H1 (cell line): Measurements from ENCODE around the gene TEKT5. TPM values are rescaled to one million over a fixed set of nuclear protein-coding genes. Genes with fewer than 3 reads are reported as not detected.
A peak's percentile ranks its signal among the peaks of the same experiment; 100 is the strongest.

Experiments
- CTCF ChIA-PET: fragments of 300-600 bp; sonication (Branson Sonifier 250); formaldehyde crosslinking; loops from one replicate; lab custom pipeline; 2021; ENCODE audit not compliant: partially characterized antibody; lab: Charles Lee
- POLR2A ChIA-PET: fragments of 300-600 bp; sonication (Branson Sonifier 250); formaldehyde crosslinking; loops from one replicate; lab custom pipeline; 2021; ENCODE audit warnings: inconsistent platforms; ENCODE audit not compliant: partially characterized antibody; lab: Charles Lee
- DNase-seq, 2 experiments: peaks; one replicate each; pipeline versions ENCODE4 v3.0.0 to v3.0.0-alpha.2; 2010 to 2022; ENCODE audit warnings: low spot score in 2 of 2, low read depth in 1 of 2, mixed read lengths in 1 of 2
- FAIRE-seq: peaks from 2 replicates; lab custom pipeline; 2011; peaks lifted over from hg19 to GRCh38; lab: Jason Lieb, UNC
- H2AFZ ChIP-seq: 2 replicates; pipeline ENCODE4 v1.8.1; 2012; ENCODE audit warnings: low read length, inconsistent platforms
- H2AK5ac ChIP-seq: 2 replicates; pipeline ENCODE4 v1.6.1; 2013; ENCODE audit warnings: low read depth, low read length
- H2BK120ac ChIP-seq: replicated peaks from 2 replicates; pipeline ENCODE3; 2013; ENCODE audit warnings: low read depth, low read length, inconsistent platforms
- H2BK12ac ChIP-seq: 2 replicates; pipeline ENCODE4 v1.6.1; 2013; ENCODE audit warnings: low read depth, low read length
- H2BK15ac ChIP-seq: 2 replicates; pipeline ENCODE4 v1.6.1; 2013; ENCODE audit warnings: low read length
- H2BK20ac ChIP-seq: 2 replicates; pipeline ENCODE4 v1.6.1; 2013; ENCODE audit warnings: low read length
- H2BK5ac ChIP-seq: 2 replicates; pipeline ENCODE4 v1.6.1; 2013; ENCODE audit warnings: low read depth, low read length
- H3K14ac ChIP-seq: 2 replicates; pipeline ENCODE4 v1.6.1; 2013; ENCODE audit warnings: inconsistent platforms; ENCODE audit not compliant: insufficient read length
- H3K18ac ChIP-seq: 2 replicates; pipeline ENCODE4 v1.6.1; 2013; ENCODE audit warnings: low read length; ENCODE audit errors: extremely low read depth
- H3K23ac ChIP-seq: 2 replicates; pipeline ENCODE4 v1.6.1; 2013; ENCODE audit warnings: inconsistent platforms; ENCODE audit not compliant: insufficient read length
- H3K23me2 ChIP-seq: 2 replicates; pipeline ENCODE4 v1.6.1; 2013; ENCODE audit warnings: low read depth, low read length
- H3K27ac ChIP-seq: 2 replicates; pipeline ENCODE4 v1.6.1; 2011; ENCODE audit warnings: low read depth, low read length, inconsistent platforms
- H3K27me3 ChIP-seq, 4 experiments: replicated peaks in 1 of 4; 1 replicate in 1 of 4; 2 replicates in 3 of 4; pipeline versions ENCODE4 v1.6.1 to v1.8.1; 2011 to 2013; ENCODE audit warnings: low read length in 3 of 4, mild to moderate bottlenecking in 3 of 4, inconsistent platforms in 2 of 4, mixed read lengths in 2 of 4, moderate library complexity in 1 of 4; ENCODE audit not compliant: control insufficient read depth in 3 of 4, insufficient read depth in 3 of 4; ENCODE audit errors: extremely low read depth in 1 of 4
- H3K36me3 ChIP-seq, 4 experiments: 2 replicates each; pipeline versions ENCODE4 v1.6.1 to v1.8.1; 2011 to 2013; ENCODE audit warnings: mild to moderate bottlenecking in 4 of 4, low read length in 3 of 4, moderate library complexity in 2 of 4, control low read depth in 1 of 4, inconsistent platforms in 1 of 4; ENCODE audit not compliant: insufficient read depth in 4 of 4, control insufficient read depth in 2 of 4
- H3K4ac ChIP-seq: replicated peaks from 2 replicates; pipeline ENCODE3; 2013; ENCODE audit warnings: low read length, low read depth, mixed read lengths, inconsistent platforms; ENCODE audit not compliant: insufficient read length
- H3K4me1 ChIP-seq, 4 experiments: replicated peaks in 1 of 4; 1 replicate in 1 of 4; 2 replicates in 3 of 4; pipeline versions ENCODE4 v1.6.1 to v1.8.1; 2011 to 2013; ENCODE audit warnings: low read length in 3 of 4, inconsistent platforms in 2 of 4, mixed read lengths in 1 of 4; ENCODE audit not compliant: insufficient read depth in 4 of 4, control insufficient read depth in 3 of 4
- H3K4me2 ChIP-seq, 2 experiments: 2 replicates each; pipeline versions ENCODE4 v1.6.1 to v1.8.1; 2011 to 2013; ENCODE audit warnings: low read depth in 2 of 2, low read length in 2 of 2, control low read depth in 1 of 2, inconsistent platforms in 1 of 2, mild to moderate bottlenecking in 1 of 2; ENCODE audit not compliant: insufficient read depth in 1 of 2
- H3K4me3 ChIP-seq, 4 experiments: fragments of 200-600, 300-600 bp in 1 of 4; sonication (generic), shearing (Covaris generic), sonication (Bioruptor Twin) in 1 of 4; 2 replicates each; pipeline versions ENCODE4 v1.5.1 to v1.8.1; 2011 to 2016; ENCODE audit warnings: low read length in 4 of 4, low read depth in 3 of 4, control low read depth in 2 of 4, inconsistent platforms in 2 of 4, mild to moderate bottlenecking in 2 of 4, mixed read lengths in 1 of 4, moderate library complexity in 1 of 4; ENCODE audit not compliant: insufficient read depth in 2 of 4; ENCODE audit errors: extremely low read depth in 1 of 4
- H3K56ac ChIP-seq: replicated peaks from 2 replicates; pipeline ENCODE3; 2013; ENCODE audit warnings: low read depth, mild to moderate bottlenecking, mixed read lengths, low read length, inconsistent platforms; ENCODE audit not compliant: insufficient read length
- H3K79me1 ChIP-seq: 2 replicates; pipeline ENCODE4 v1.6.1; 2013; ENCODE audit warnings: low read depth, low read length, control low read depth
- H3K79me2 ChIP-seq, 2 experiments: 2 replicates each; pipeline versions ENCODE4 v1.6.1 to v1.8.1; 2012 to 2013; ENCODE audit warnings: low read length in 2 of 2, mild to moderate bottlenecking in 2 of 2, inconsistent platforms in 1 of 2; ENCODE audit not compliant: insufficient read depth in 2 of 2, control insufficient read depth in 1 of 2
- H3K9ac ChIP-seq, 4 experiments: replicated peaks in 1 of 4; 1 replicate in 1 of 4; 2 replicates in 3 of 4; pipeline versions ENCODE4 v1.6.1 to v1.8.1; 2011 to 2013; ENCODE audit warnings: low read depth in 3 of 4, low read length in 3 of 4, control low read depth in 2 of 4, mild to moderate bottlenecking in 2 of 4, moderate library complexity in 2 of 4, inconsistent platforms in 1 of 4; ENCODE audit errors: extremely low read depth in 1 of 4
- H3K9me3 ChIP-seq, 2 experiments: 2 replicates each; pipeline versions ENCODE4 v1.6.1 to v1.8.1; 2012 to 2013; ENCODE audit warnings: mild to moderate bottlenecking in 2 of 2, moderate library complexity in 2 of 2, control low read depth in 1 of 2, inconsistent platforms in 1 of 2, low read depth in 1 of 2, low read length in 1 of 2, mixed read lengths in 1 of 2; ENCODE audit not compliant: insufficient read depth in 2 of 2
- H4K20me1 ChIP-seq, 2 experiments: replicated peaks in 1 of 2; 2 replicates each; pipeline versions ENCODE3 to v1.8.1; 2011 to 2013; ENCODE audit warnings: inconsistent platforms in 2 of 2, low read length in 2 of 2, mild to moderate bottlenecking in 1 of 2; ENCODE audit not compliant: insufficient read depth in 2 of 2, control insufficient read depth in 1 of 2
- H4K5ac ChIP-seq: 2 replicates; pipeline ENCODE4 v1.6.1; 2013; ENCODE audit warnings: low read length, low read depth, mixed read lengths, inconsistent platforms; ENCODE audit not compliant: insufficient read length
- H4K8ac ChIP-seq: 2 replicates; pipeline ENCODE4 v1.8.0; 2013; ENCODE audit warnings: mild to moderate bottlenecking, moderate library complexity, low read length, inconsistent platforms; ENCODE audit not compliant: insufficient read depth; ENCODE audit errors: extremely low read depth
- H4K91ac ChIP-seq: replicated peaks from 2 replicates; pipeline ENCODE3; 2013; ENCODE audit warnings: low read length, mixed read lengths, inconsistent platforms; ENCODE audit not compliant: insufficient read length
- ASH2L ChIP-seq: fragments of 200-600, 300-600 bp; sonication (generic); IDR thresholded peaks from one replicate; pipeline ENCODE4 v1.7.1; 2017; ENCODE audit warnings: low read length
- MAX ChIP-seq: IDR thresholded peaks from 2 replicates; pipeline ENCODE4 v1.6.1; 2012; ENCODE audit warnings: inconsistent platforms
- NANOG ChIP-seq: IDR thresholded peaks from 2 replicates; pipeline ENCODE4 v1.6.1; 2011; ENCODE audit warnings: low read length, low read depth, mild to moderate bottlenecking, inconsistent platforms; ENCODE audit not compliant: insufficient read depth, poor library complexity, severe bottlenecking
- RFX5 ChIP-seq: IDR thresholded peaks from 2 replicates; pipeline ENCODE4 v1.6.1; 2011; ENCODE audit warnings: low read depth, low read length, improper control_type of control experiment, borderline replicate concordance
- SAP30 ChIP-seq: fragments of 300-600 bp; sonication (generic); IDR thresholded peaks from 2 replicates; pipeline ENCODE4 v1.7.1; 2012; ENCODE audit warnings: low read length, moderate library complexity, mild to moderate bottlenecking, inconsistent platforms; ENCODE audit not compliant: insufficient read depth, insufficient replicate concordance
- WGBS, 2 experiments: shearing (Covaris generic) in 1 of 2; methylation state at CpG; one replicate each; pipeline versions ENCODE4 v1.1.6 to v1.1.7; 2013 to 2015; ENCODE audit warnings: low lambda C conversion rate in 2 of 2, mixed read lengths in 2 of 2, inconsistent platforms in 1 of 2, low coverage in 1 of 2, missing lambda C conversion rate in 1 of 2; ENCODE audit not compliant: insufficient replicate concordance in 2 of 2, insufficient coverage in 1 of 2, insufficient read length in 1 of 2; ENCODE audit errors: extremely low coverage in 1 of 2, missing lambda C conversion rate in 1 of 2; 5-methylcytosine and 5-hydroxymethylcytosine counted together
- polyA plus RNA-seq, 7 experiments: library from polyadenylated mRNA; depleted of rRNA in 3 of 7; stranded (reverse) in 5 of 7; unstranded in 2 of 7; fragments of >200 nt in 5 of 7; fragments of 200-250 nt in 2 of 7; gene quantifications; 1 replicate in 5 of 7; 2 replicates in 1 of 7; 4 replicates in 1 of 7; pipeline versions ENCODE4 v1.2.1 to v1.2.3, GENCODE V29; 2011 to 2013; ENCODE audit warnings: missing spikeins in 2 of 7, mixed read lengths in 2 of 7
- total RNA-seq: library from RNA; stranded (reverse); fragmentation: NEBNext Ultra II Directional; extraction: Animal tissue kit (Norgen Biotek cat#: 25700); gene quantifications from 2 replicates; pipeline ENCODE4 v1.2.1, GENCODE V29; 2021

TEKT5 gene
- total and polyA plus RNA-seq, 2 of the 8 experiments (the other 6 are each of a cell fraction or from before 2014, with no cell fraction given), result 0.95 TPM; not detected in 1

GRCh38 chr16:10618710-10619209 is 76.0 kb downstream of the TEKT5 start:
- no peak overlapping the region for H4K91ac ChIP-seq
- H3K79me2 ChIP-seq, result no peaks in the 10 kb centered on the region
- H2BK20ac ChIP-seq, result no peak overlapping the region
- TF ChIP-seq SAP30, result peak; percentile 9
- no peak for TF ChIP-seq NANOG
- no peak for TF ChIP-seq RFX5
- no peak for TF ChIP-seq ASH2L
- no peak for TF ChIP-seq MAX
- ChIA-PET POLR2A (interaction anchor here (1.0 to 2.1 kb wide), 4 partner anchors 10 to 22 kb away, joined by 3 to 7 read pairs (median 4); no protein-coding TSS in a partner anchor), CTCF (interaction anchor here (0.7 to 3.9 kb wide), 11 partner anchors 9 to 253 kb away, joined by 3 to 19 read pairs (median 4); no protein-coding TSS in a partner anchor)
- DNase-seq (peak in 1 of 2 experiments; percentile 58), FAIRE-seq (no peak)
- no peak overlapping the region for H2BK15ac ChIP-seq
- peak overlapping the region; percentile 89; the same call in 1 of the 2 replicates for H2AK5ac ChIP-seq
- H3K27ac ChIP-seq, result no peak overlapping the region
- H3K4me2 ChIP-seq, result peak overlapping the region; percentile 61 to 78
- no peaks in the 10 kb centered on the region for H3K9me3 ChIP-seq
- H3K9ac ChIP-seq, result no peak overlapping the region; a peak in 1 of 7 replicates
- no peak overlapping the region for H2BK120ac ChIP-seq
- H3K4me1 ChIP-seq, result peaks cover 15 to 42% (median 27%) of the 10 kb centered on the region in 4 experiments
- no peak overlapping the region for H3K23ac ChIP-seq
- H3K56ac ChIP-seq, result no peak overlapping the region
- H4K5ac ChIP-seq, result no peak overlapping the region
- peaks cover 0 to 6% (median 3%) of the 10 kb centered on the region in 4 experiments; a peak in 3 of 7 replicates for H3K27me3 ChIP-seq
- no peak overlapping the region for H4K8ac ChIP-seq
- 54% methylated on average over 13 of the region's 13 CpGs; no CpG with 5 or more reads in 1 of the 2 experiments for WGBS, 2 experiments
- H4K20me1 ChIP-seq, result no peaks in the 10 kb centered on the region
- H3K18ac ChIP-seq, result no peak overlapping the region
- H2AFZ ChIP-seq, result no peak overlapping the region
- no peak overlapping the region for H2BK12ac ChIP-seq
- peak overlapping the region in 2 of 4 experiments; percentile 54 to 62; a peak in 4 of 8 replicates for H3K4me3 ChIP-seq
- no peak overlapping the region for H2BK5ac ChIP-seq
- no peaks in the 10 kb centered on the region for H3K79me1 ChIP-seq
- H3K23me2 ChIP-seq, result peaks cover 3% of the 10 kb centered on the region; the same call in 1 of the 2 replicates
- no peaks in the 10 kb centered on the region for H3K36me3 ChIP-seq
- H3K14ac ChIP-seq, result no peak overlapping the region
- H3K4ac ChIP-seq, result no peak overlapping the region
